ENCODE results near the gene TENT5A.
A peak's percentile ranks its signal among the peaks of the same experiment; 100 is the strongest.

The TENT5A gene

DNA sequence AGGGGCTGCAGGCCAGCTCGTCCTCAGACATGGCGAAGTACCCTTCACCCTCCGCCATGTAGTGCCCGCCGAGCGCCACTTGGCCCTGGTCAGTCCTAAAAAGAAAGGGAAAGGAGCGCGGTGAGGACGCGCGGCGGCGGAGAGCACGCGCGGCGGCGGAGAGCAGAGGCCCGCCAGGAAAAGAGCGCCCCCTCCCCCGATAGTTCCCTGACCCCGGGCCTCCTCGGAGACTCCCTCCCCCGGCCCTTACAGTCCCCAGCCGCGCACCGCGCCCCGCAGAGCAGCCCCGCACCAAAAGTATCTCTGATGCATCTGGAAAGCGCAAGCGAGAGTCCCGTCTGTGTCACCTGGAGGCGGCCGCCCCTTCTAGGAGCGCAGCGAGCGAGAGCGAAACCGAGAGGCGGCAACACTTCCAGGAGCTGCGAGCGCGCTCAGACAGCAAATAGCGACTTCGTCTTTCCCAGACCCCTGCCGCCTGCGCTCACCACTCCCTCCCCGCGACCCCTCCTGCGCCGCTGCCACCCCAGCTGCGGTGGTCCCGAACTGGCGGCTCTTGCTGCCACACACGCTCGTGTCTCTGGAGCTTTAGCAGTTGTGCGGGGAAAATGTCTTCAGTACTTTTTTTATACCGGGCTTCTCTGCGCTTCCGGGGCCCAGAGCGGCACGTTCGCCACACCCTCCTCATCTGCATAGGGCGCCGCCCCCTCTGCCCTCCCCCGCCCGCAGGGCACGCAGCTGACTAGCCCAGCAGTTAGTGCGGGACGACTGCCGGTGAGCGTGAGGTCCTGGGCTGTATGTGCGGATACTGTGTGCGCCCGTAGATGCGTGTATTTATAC lies at the start of gene TENT5A:
Gene TENT5A (minus strand): TSS at position 598 of the 837 bp plus-strand sequence. CDS start 540 bp downstream, at position 58.
- H3K4me1 Mint-ChIP-seq, result peaks cover 32% of the 10 kb centered on the region
- peak; percentile 85 to 88 for DNase-seq
- H3K27me3 Mint-ChIP-seq, result peaks cover 21% of the 10 kb centered on the region
- peak within 1 kb of the TSS; percentile 93 to 94 for H3K4me3 Mint-ChIP-seq
- H3K9me3 Mint-ChIP-seq, result no peaks in the 10 kb centered on the region
- peak within 1 kb of the TSS; percentile 87 for H3K27ac Mint-ChIP-seq
- peak; percentile 87 for ATAC-seq

DNA sequence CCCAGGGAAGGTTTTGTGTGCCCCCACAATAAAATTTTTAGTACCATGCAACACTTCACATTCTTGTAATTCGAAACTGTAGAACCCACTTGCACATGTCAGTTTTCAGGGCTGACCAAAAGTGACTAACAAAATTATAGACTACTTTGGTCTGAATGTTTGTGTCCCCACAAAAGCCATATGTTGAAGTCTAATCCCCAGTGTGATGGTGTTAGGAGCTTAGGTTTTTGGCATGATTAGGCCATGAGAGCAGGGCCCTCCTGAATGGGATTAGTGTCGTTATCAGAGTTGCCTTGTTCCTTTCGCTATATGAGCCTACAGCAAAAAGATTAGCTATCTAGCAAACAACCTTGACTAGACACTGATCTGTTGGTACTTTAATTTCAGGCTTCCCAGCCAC lies 49.0 kb upstream of the TENT5A start:
- no peaks in the 10 kb centered on the region for H3K4me1 Mint-ChIP-seq
- no peaks in the 10 kb centered on the region for H3K9me3 Mint-ChIP-seq
- no peak for ATAC-seq
- no peak for DNase-seq
- peaks cover 6% of the 10 kb centered on the region for H3K27me3 Mint-ChIP-seq
- no peak overlapping the region for H3K4me3 Mint-ChIP-seq
- no peak overlapping the region for H3K27ac Mint-ChIP-seq

DNA sequence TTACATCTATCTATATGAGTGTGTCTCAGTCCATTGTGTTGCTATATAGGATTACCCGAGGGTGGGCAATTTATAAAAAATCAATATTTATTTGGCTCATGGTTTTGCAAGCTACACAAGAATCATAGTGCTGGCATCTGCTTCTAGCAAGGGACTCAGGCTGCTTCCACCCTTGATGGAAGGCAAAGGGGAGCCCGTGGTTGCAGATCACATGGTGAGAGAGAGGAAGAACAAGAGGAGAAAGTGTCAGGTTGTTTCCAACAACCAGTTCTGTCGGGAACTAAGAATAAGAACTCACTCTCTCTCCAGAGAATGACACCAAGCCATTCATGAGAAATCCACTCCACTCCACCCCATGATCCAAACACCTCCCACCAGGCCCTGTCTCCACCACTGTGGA lies 48.2 kb upstream of the TENT5A start:
- Mint-ChIP-seq H3K27me3 (peaks cover 6% of the 10 kb centered on the region), H3K9me3 (no peaks in the 10 kb centered on the region), H3K4me1 (no peaks in the 10 kb centered on the region), H3K4me3 (no peak overlapping the region), H3K27ac (no peak overlapping the region)
- no peak for ATAC-seq
- DNase-seq, result no peak

DNA sequence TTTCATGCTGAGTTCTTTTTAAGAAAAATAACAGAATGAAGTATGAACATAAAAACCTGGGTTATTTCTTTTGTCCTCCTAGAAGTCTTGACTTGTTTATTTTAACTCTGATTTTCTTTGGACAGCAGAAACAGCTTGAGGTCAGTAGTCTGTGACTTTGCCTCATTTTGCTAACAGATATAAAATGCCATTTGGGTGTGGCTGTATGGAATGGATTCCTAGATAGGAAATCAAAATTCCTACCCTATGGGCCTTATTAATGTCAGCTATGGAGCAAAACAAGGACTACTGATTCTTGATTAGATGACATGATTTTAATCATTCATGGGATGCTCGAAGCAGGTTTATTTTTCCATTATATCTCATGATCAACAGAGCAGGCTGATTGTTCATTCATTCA lies 46.8 kb upstream of the TENT5A start:
- DNase-seq (no peak), ATAC-seq (no peak)
- H3K4me1 Mint-ChIP-seq, result no peaks in the 10 kb centered on the region
- no peak overlapping the region for H3K4me3 Mint-ChIP-seq
- no peaks in the 10 kb centered on the region for H3K9me3 Mint-ChIP-seq
- H3K27ac Mint-ChIP-seq, result no peak overlapping the region
- peaks cover 6% of the 10 kb centered on the region for H3K27me3 Mint-ChIP-seq

DNA sequence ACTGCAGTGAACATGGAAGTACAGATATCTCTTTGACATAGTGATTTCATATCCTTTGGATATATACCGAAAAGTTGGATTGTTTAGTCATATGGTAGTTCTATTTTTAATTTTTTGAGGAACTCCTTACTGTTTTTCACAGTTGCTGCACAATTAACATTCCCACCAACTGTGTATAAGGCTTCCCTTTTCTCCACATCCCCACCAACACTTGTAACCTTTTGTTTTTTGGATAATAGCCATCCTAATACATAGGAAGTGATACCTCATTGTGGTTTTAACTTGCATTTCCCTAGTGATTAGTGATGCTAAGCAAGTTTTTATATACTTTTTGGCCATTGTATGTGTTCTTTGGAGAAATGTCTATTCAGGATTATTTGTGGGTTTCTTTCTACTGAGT lies 45.1 kb upstream of the TENT5A start:
- Mint-ChIP-seq H3K27ac (no peak overlapping the region), H3K4me3 (no peak overlapping the region), H3K27me3 (peaks cover 18% of the 10 kb centered on the region), H3K4me1 (no peaks in the 10 kb centered on the region), H3K9me3 (no peaks in the 10 kb centered on the region)
- DNase-seq (no peak), ATAC-seq (no peak)

DNA sequence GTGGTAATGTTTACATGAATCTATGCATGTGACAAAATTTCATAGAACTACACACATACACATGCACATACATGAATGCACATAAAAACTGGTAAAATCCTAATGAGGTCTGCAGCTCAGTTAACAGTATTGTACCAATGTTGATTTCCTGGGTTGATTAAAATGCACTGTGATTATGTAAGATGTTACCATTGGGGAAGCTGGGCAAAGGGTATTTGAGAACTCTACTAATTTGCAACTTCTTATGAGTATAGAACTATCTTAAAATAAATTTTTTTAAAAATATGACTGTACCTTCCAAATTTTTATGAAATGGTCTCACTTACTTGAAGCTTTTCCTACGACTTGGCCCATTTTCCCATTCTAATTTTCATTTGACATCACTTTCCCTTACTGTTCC lies 43.4 kb upstream of the TENT5A start:
- no peak overlapping the region for H3K4me3 Mint-ChIP-seq
- peaks cover 26% of the 10 kb centered on the region for H3K27me3 Mint-ChIP-seq

DNA sequence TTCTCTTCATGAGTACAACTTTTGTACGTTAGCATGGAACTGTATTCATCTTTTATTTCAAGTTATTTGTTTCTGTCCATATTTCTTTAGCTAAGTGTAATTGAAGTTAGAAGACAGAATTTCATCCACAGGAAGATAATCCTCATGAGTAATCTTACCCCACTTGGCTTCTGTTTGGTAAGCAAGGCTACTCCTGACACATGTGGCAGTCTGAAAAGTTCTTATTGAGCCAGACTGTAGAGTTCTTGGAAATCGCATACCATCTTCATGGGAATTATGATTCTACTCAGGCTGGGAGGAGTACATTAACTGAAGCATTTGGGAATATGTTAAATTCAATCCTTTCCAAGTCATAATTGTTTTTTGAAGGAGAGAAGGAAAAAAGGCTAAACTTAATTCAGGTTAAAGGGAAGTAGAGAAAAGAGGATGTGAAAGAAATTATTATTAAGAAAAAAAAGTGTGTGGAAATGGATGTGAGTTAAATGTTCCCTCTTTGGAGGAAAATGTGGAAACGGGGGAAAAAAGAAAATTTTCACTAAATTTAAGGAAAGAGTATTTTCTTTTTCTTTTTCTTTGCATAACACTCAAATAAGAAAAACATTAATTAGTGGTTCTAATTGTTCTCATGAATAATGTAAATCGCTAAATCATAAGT lies 41.5 kb upstream of the TENT5A start:
- peaks cover 40% of the 10 kb centered on the region for H3K27me3 Mint-ChIP-seq
- no peak overlapping the region for H3K4me3 Mint-ChIP-seq
- no peak for ATAC-seq
- no peaks in the 10 kb centered on the region for H3K4me1 Mint-ChIP-seq
- DNase-seq, result no peak
- no peaks in the 10 kb centered on the region for H3K9me3 Mint-ChIP-seq
- no peak overlapping the region for H3K27ac Mint-ChIP-seq

More for the DNA sequence above, 43.4 kb upstream of the TENT5A start:
- Mint-ChIP-seq H3K27ac (no peak overlapping the region), H3K9me3 (no peaks in the 10 kb centered on the region), H3K4me1 (no peaks in the 10 kb centered on the region)
- DNase-seq (no peak), ATAC-seq (no peak)

DNA sequence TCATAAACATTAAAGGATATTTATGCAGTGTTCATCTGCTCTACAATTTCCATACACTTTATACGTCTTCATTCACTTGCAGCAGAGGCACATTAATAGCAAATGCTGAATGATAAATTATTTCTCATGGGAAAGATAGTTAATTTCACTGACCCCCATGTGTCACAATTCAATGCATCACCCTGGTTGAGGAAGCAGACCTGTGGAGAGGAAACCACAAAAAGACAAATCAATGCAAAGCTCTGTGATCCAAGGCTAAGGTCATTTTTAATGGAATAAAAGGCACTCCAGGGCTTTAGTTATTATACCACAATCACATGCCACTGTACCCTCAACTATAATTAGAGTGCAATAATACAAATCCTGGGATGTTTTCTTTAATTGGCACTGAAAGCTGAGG lies 40.3 kb upstream of the TENT5A start:
- ATAC-seq, result no peak

DNA sequence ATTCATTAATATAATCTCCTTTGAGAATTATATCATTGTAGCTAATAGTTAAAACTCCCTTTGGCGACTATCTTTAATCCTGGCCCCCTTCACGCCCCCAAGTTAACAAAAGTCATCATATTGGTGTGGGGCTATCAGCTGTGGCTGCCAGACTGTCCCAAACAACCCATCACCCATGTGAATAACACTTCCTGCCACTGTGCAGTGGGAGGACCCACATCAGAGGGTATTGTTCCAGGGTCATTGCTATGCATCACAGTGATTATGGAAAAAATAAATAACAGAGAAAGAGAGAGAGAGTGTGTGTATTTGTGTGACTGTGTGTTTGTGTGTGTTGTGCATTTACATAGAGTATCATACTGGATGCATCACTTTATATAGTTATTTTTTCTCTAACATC lies 39.3 kb upstream of the TENT5A start:
- H3K4me3 Mint-ChIP-seq, result no peak overlapping the region
- no peak overlapping the region for H3K27ac Mint-ChIP-seq
- peaks cover 34% of the 10 kb centered on the region for H3K27me3 Mint-ChIP-seq
- DNase-seq (no peak), ATAC-seq (no peak)
- no peaks in the 10 kb centered on the region for H3K9me3 Mint-ChIP-seq
- H3K4me1 Mint-ChIP-seq, result no peaks in the 10 kb centered on the region

More for the DNA sequence above, 40.3 kb upstream of the TENT5A start:
- DNase-seq, result no peak
- Mint-ChIP-seq H3K9me3 (no peaks in the 10 kb centered on the region), H3K27ac (no peak overlapping the region), H3K4me1 (no peaks in the 10 kb centered on the region), H3K27me3 (peaks cover 34% of the 10 kb centered on the region), H3K4me3 (no peak overlapping the region)

DNA sequence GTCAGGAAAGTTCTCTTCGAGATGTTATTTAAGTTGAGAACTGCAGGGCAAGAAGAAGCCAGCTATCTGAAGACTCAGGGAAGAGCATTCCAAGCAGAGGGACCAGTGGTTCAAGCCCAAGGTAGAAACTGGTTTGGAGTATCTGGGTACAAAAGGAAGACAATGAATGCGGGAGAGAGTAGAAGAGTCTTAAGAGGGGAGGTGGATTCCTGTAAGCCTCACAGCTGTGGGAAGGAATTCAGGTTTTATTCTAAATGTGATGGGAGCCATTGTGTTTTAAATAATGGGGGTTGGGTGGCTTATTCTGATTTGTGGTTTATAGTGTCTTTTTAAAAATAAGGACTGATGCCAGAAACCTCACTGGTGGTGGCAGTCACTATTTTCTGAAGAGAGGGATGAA lies 37.6 kb upstream of the TENT5A start:
- Mint-ChIP-seq H3K27me3 (peaks cover 43% of the 10 kb centered on the region), H3K4me3 (no peak overlapping the region), H3K9me3 (no peaks in the 10 kb centered on the region), H3K27ac (no peak overlapping the region), H3K4me1 (no peaks in the 10 kb centered on the region)
- no peak for ATAC-seq
- no peak for DNase-seq

DNA sequence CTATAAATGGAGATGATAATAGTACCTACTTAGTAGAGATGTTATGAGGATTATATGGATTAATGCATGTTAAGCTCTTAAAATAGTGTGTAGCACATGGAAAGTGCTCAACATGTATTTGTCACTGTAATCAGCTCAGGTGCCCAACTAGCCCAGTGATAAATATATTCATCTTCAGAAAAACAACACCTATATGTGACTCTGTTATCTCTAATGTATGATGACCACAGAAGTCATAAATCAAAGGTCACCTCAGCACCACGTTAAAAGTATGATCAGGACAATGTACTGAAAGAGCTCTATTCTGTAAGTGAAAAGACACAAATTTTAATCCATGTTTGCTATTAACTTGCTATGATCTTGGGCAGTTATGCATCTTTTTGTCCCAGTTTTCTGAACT lies 36.8 kb upstream of the TENT5A start:
- Mint-ChIP-seq H3K27me3 (peaks cover 43% of the 10 kb centered on the region), H3K27ac (no peak overlapping the region), H3K4me1 (no peaks in the 10 kb centered on the region), H3K9me3 (no peaks in the 10 kb centered on the region), H3K4me3 (no peak overlapping the region)
- DNase-seq, result no peak
- no peak for ATAC-seq

DNA sequence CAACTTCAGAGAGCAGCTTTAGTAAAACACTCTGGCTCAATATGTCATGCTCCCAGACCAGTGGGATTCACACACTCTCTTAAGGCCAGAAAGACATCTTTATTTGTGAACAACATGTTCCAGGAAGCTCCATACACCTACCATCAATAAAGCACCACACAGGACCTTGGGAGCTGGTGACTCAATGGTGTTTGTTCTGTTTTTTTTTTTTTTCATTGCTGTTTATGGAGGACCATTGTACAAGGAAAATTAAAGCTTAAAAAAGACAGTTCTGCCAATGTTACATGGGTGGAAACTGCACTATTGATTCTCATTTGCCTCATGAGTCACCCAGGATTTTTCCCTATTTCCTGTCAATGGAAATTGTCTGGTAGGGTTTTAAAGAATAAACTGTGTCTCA lies 36.3 kb upstream of the TENT5A start:
- Mint-ChIP-seq H3K4me1 (no peaks in the 10 kb centered on the region), H3K27me3 (peaks cover 38% of the 10 kb centered on the region), H3K4me3 (no peak overlapping the region), H3K9me3 (no peaks in the 10 kb centered on the region), H3K27ac (no peak overlapping the region)
- no peak for ATAC-seq
- no peak for DNase-seq

DNA sequence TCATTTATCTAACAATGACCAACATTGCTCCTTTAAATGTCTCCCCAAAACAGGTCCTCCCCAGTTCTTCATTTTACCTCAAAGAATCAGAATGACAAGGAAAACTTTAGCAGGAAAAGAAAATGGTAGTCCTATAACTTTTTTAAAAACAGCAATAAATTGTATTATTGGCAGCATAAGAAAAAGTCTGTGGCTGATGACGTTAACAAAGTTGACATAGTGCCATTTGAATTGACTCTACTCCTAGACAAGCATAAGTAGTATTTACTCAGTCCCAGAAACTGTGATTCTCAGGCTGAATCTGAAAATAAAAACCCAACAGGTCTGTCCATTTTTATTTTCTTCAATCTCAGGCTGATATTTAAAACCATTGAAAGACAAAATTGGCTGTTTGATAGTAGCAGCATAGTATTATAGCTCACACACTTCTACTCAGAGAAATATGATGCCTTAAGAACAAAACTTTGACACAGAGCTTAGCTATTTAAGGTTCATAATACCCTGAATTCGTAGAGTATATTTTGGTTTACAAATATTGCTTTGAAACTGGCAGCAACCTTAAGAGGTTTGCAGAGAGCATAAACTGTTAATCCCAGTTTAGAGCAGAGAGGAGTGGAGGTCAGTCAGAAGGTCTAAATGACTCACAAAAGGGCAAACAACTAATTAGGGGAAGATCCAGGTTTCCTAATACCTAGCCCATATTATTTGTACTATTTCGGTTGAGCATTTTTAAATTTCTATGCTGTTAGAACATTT lies 35.0 kb upstream of the TENT5A start:
- ATAC-seq, result no peak
- no peak for DNase-seq
- no peak overlapping the region for H3K4me3 Mint-ChIP-seq
- no peaks in the 10 kb centered on the region for H3K4me1 Mint-ChIP-seq
- peaks cover 31% of the 10 kb centered on the region for H3K27me3 Mint-ChIP-seq
- H3K27ac Mint-ChIP-seq, result no peak overlapping the region
- peaks cover under 1 to 1% of the 10 kb centered on the region in 2 donors for H3K9me3 Mint-ChIP-seq

DNA sequence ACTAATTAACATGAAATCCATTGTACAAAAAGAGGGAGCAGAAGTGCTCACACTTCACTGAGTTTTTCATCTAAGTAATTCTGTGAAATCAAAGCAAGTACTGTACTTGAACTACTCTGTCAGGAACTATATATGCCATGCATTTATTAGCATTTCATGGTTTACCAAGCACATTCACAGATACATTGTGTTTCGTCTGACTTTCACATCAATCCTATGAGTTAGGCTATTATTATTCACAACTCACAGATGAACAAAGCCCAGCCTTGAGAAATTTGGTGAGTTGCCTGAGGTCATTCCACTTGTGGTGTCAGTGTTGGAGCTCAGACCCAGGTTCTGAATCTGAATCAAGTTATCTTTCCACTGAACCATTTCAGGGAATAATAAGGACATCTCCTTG lies 33.7 kb upstream of the TENT5A start:
- no peaks in the 10 kb centered on the region for H3K4me1 Mint-ChIP-seq
- H3K9me3 Mint-ChIP-seq, result peaks cover 5 to 7% of the 10 kb centered on the region in 2 donors
- ATAC-seq (no peak), DNase-seq (no peak)
- peaks cover 26% of the 10 kb centered on the region for H3K27me3 Mint-ChIP-seq
- no peak overlapping the region for H3K4me3 Mint-ChIP-seq
- no peak overlapping the region for H3K27ac Mint-ChIP-seq

DNA sequence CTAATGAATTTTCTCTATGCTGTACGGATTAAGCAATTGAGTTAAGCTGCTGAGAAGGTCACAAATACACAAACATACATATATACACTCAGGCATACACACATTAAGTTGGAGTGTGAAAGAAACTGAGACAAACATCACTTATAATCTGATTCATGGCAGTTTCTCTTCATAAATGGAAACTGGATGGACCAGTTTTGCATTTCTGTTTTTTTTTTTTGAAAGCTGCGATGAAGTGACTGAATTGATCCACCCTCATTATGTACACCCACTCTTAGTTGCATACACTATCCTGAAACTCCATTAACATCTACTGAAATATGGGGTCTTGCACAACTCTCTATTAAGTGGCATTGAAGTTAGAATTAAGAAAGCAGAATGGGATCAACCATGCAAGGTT lies 32.9 kb upstream of the TENT5A start:
- peaks cover 20% of the 10 kb centered on the region for H3K27me3 Mint-ChIP-seq
- no peak for DNase-seq
- no peak overlapping the region for H3K4me3 Mint-ChIP-seq
- ATAC-seq, result no peak
- H3K27ac Mint-ChIP-seq, result no peak overlapping the region
- H3K4me1 Mint-ChIP-seq, result no peaks in the 10 kb centered on the region
- H3K9me3 Mint-ChIP-seq, result peaks cover 5 to 7% of the 10 kb centered on the region in 2 donors

DNA sequence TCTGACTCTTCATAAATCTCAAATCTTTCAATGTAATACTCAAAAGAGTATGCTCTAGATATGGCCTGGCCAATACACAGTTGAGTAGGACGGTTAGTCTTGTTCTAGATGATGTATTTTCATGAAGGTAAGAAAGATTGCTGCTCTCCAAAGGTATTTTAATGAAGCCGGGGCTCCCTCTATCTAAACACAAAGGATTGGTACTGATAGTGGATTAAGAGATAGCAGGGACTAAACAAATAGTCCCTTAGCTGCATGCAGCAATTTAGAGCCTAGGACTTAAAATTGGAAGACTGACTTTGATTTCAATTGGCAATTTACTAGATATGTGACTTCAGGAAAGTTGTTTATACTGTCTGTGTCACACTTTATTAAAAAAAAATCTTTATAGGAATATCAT lies 31.4 kb upstream of the TENT5A start:
- no peak overlapping the region for H3K4me3 Mint-ChIP-seq
- ATAC-seq (no peak), DNase-seq (no peak)
- H3K9me3 Mint-ChIP-seq, result peaks cover 5 to 7% of the 10 kb centered on the region in 2 donors
- peaks cover 9% of the 10 kb centered on the region for H3K27me3 Mint-ChIP-seq
- no peak overlapping the region for H3K27ac Mint-ChIP-seq
- H3K4me1 Mint-ChIP-seq, result no peaks in the 10 kb centered on the region

All from stimulated activated naive CD8-positive, alpha-beta T cell treated with anti-CD3 and anti-CD28 coated beads, Interleukin-15, amount 100 ng/mL, for 72 hours (primary cell).